ENCODE results near the gene SUPT20HL1.
"Not testable (repeated sequence)": the region's sequence is repeated elsewhere in the genome, so short reads cannot be mapped to it uniquely, and the experiment has no call there.

The SUPT20HL1 gene

GRCh38 chrX:24360272-24360671 is at the start of gene SUPT20HL1:
Gene SUPT20HL1 (plus strand): TSS chrX:24360639. CDS start chrX:24362761, 2,122 bp downstream.
- DNase-seq (ENCODE audit: low read depth in 2 of 2), result no peak

GRCh38 chrX:24310916-24311315 is 49.5 kb upstream of the SUPT20HL1 start:
- DNase-seq (ENCODE audit: low read depth in 2 of 2), result not testable (repeated sequence)

- not testable (repeated sequence) for DNase-seq (ENCODE audit: low read depth in 2 of 2)
Observed at GRCh38 chrX:24311507-24312248, 48.8 kb upstream of the SUPT20HL1 start.

- not testable (repeated sequence) for DNase-seq (ENCODE audit: low read depth in 2 of 2)
Observed at GRCh38 chrX:24312249-24312607, 48.2 kb upstream of the SUPT20HL1 start.

- DNase-seq (ENCODE audit: low read depth in 2 of 2), result no peak
Observed at GRCh38 chrX:24314019-24314635, 46.3 kb upstream of the SUPT20HL1 start, which contains the start of gene SUPT20HL2. Gene SUPT20HL2 (minus strand): TSS chrX:24314069. CDS start chrX:24313315, 754 bp downstream.

GRCh38 chrX:24316111-24316510 is 44.3 kb upstream of the SUPT20HL1 start:
- no peak for DNase-seq (ENCODE audit: low read depth in 2 of 2)

GRCh38 chrX:24317567-24317966 is 42.9 kb upstream of the SUPT20HL1 start:
- DNase-seq (ENCODE audit: low read depth in 2 of 2), result no peak

- DNase-seq (ENCODE audit: low read depth in 2 of 2), result no peak
Observed at GRCh38 chrX:24321741-24322395, 38.6 kb upstream of the SUPT20HL1 start.

GRCh38 chrX:24325231-24325630 is 35.2 kb upstream of the SUPT20HL1 start:
- no peak for DNase-seq (ENCODE audit: low read depth in 2 of 2)

GRCh38 chrX:24332878-24333277 is 27.6 kb upstream of the SUPT20HL1 start:
- no peak for DNase-seq (ENCODE audit: low read depth in 2 of 2)

- no peak for DNase-seq (ENCODE audit: low read depth in 2 of 2)
Observed at GRCh38 chrX:24333371-24333770, 27.1 kb upstream of the SUPT20HL1 start.

- no peak for DNase-seq (ENCODE audit: low read depth in 2 of 2)
Observed at GRCh38 chrX:24334461-24334860, 26.0 kb upstream of the SUPT20HL1 start.

- DNase-seq (ENCODE audit: low read depth in 2 of 2), result no peak
Observed at GRCh38 chrX:24335871-24336270, 24.6 kb upstream of the SUPT20HL1 start.

GRCh38 chrX:24339911-24340310 is 20.5 kb upstream of the SUPT20HL1 start:
- no peak for DNase-seq (ENCODE audit: low read depth in 2 of 2)

GRCh38 chrX:24340501-24340900 is 19.9 kb upstream of the SUPT20HL1 start:
- DNase-seq (ENCODE audit: low read depth in 2 of 2), result no peak

GRCh38 chrX:24341795-24342194 is 18.6 kb upstream of the SUPT20HL1 start:
- DNase-seq (ENCODE audit: low read depth in 2 of 2), result no peak

- no peak for DNase-seq (ENCODE audit: low read depth in 2 of 2)
Observed at GRCh38 chrX:24343719-24344118, 16.7 kb upstream of the SUPT20HL1 start.

- DNase-seq (ENCODE audit: low read depth in 2 of 2), result no peak
Observed at GRCh38 chrX:24347881-24348280, 12.6 kb upstream of the SUPT20HL1 start.

GRCh38 chrX:24350217-24350616 is 10.2 kb upstream of the SUPT20HL1 start:
- no peak for DNase-seq (ENCODE audit: low read depth in 2 of 2)

- DNase-seq (ENCODE audit: low read depth in 2 of 2), result no peak
Observed at GRCh38 chrX:24355095-24355494, 5.3 kb upstream of the SUPT20HL1 start.

GRCh38 chrX:24357106-24357505 is 3.3 kb upstream of the SUPT20HL1 start:
- DNase-seq (ENCODE audit: low read depth in 2 of 2), result no peak

- DNase-seq (ENCODE audit: low read depth in 2 of 2), result not testable (repeated sequence)
Observed at GRCh38 chrX:24362089-24362745, 1.8 kb downstream of the SUPT20HL1 start.
